Colonic mucosa (tissue), 4 donors: ENCODE data around the gene POFUT2. TPM values are rescaled to one million over a fixed set of nuclear protein-coding genes. Genes with fewer than 3 reads are reported as not detected.
A peak's percentile ranks its signal among the peaks of the same experiment; 100 is the strongest.

Experiments
- DNase-seq: peaks from one replicate; pipeline ENCODE4 v3.0.0-alpha.2; 2020
- H3K27ac ChIP-seq: fragments of 200-600 bp; one replicate; pipeline ENCODE4 v1.8.0; 2021
- H3K27me3 ChIP-seq: fragments of 200-600 bp; one replicate; pipeline ENCODE4 v1.8.0; 2021
- H3K36me3 ChIP-seq: fragments of 200-600 bp; one replicate; pipeline ENCODE4 v1.8.0; 2021
- H3K4me1 ChIP-seq: fragments of 200-600 bp; one replicate; pipeline ENCODE4 v1.8.0; 2021; ENCODE audit warnings: mild to moderate bottlenecking
- H3K4me3 ChIP-seq: fragments of 200-600 bp; one replicate; pipeline ENCODE4 v1.8.0; 2021
- H3K9ac ChIP-seq, 2 donors: one replicate each; pipeline ENCODE4 v1.7.0; 2013; ENCODE audit warnings: control low read depth in 2 of 2, low read depth in 2 of 2, low read length in 2 of 2
- H3K9me3 ChIP-seq: fragments of 200-600 bp; one replicate; pipeline ENCODE4 v1.8.0; 2021
- intact Hi-C: fragments of 100-400 bp; cut with DNase I; formaldehyde crosslinking; loops from one replicate; pipeline ENCODE4 v1.14.1; 2022
- total RNA-seq, 2 donors: library from RNA; stranded (reverse); fragmentation: NEBNext Ultra II Directional in 1 of 2; extraction: Animal tissue kit (Norgen Biotek cat#: 25700) in 1 of 2; gene quantifications; one replicate each; pipeline ENCODE4 v1.2.1, GENCODE V29; 2021
- TF ChIP-seq, protein P1 (sequence below): fragments of 200-600 bp; IDR thresholded peaks from one replicate; pipeline ENCODE4 v1.8.0; 2022; ENCODE audit warnings: antibody characterized with exemption, mild to moderate bottlenecking
- donor health status: healthy.
- donor health status: DM: no; HTN: no; CAD: no.
- donor health status: DM: no; HTN: no; CAD: no.

The POFUT2 gene
- total RNA-seq, 2 donors from 2014 or later: 23.8 to 31.6 TPM

DNA sequence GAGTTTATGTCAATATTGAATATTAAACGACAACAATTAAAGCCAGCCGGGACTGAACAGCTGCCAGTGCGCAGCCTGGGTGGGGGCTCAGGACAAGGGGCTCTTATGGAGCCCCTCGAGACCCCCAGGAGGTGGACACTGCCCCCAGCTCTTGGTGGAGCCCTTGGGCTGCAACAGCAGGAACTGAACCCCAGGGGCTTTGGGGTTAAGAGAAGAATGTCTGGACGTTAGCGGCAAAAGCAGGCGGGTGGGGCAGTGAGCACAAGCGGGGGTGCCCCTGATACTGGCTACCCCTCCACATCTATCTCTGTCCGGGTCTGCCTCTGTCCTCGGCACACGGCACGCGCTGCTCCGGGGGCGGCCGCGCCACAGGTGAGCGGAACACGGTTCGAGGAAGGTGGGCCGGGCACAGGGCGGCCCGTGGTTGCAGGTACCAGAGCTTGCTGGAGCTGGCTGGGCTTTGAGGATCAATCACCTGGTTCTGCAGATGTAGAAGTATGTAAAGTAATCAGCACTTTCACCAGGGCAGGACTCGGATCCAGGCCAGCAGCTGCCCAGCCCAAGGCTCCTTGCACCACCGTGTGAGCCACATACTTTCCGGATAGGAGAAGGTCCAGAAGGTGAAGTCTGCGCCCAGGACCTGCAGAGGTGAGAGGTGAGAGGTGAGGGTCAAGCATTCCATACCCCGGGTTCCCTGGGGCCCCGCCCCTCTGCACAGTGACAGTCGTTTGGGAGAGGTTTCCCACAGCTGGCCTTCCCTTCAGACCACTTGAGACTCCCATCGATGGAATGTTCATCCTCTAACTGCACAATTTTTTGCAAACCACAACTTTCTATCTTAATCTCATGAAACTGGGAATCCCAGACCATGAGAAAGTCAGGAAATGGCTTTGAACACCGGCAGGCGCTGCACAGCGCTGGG is 12.4 kb upstream of the POFUT2 start:
- Histone ChIP-seq H3K9ac (no peak overlapping the region), H3K27me3 (no peaks in the 10 kb centered on the region), H3K4me1 (no peaks in the 10 kb centered on the region), H3K4me3 (no peak overlapping the region), H3K27ac (peak overlapping the region; percentile 40), H3K9me3 (no peaks in the 10 kb centered on the region), H3K36me3 (no peaks in the 10 kb centered on the region)
- TF ChIP-seq, protein P1, sequence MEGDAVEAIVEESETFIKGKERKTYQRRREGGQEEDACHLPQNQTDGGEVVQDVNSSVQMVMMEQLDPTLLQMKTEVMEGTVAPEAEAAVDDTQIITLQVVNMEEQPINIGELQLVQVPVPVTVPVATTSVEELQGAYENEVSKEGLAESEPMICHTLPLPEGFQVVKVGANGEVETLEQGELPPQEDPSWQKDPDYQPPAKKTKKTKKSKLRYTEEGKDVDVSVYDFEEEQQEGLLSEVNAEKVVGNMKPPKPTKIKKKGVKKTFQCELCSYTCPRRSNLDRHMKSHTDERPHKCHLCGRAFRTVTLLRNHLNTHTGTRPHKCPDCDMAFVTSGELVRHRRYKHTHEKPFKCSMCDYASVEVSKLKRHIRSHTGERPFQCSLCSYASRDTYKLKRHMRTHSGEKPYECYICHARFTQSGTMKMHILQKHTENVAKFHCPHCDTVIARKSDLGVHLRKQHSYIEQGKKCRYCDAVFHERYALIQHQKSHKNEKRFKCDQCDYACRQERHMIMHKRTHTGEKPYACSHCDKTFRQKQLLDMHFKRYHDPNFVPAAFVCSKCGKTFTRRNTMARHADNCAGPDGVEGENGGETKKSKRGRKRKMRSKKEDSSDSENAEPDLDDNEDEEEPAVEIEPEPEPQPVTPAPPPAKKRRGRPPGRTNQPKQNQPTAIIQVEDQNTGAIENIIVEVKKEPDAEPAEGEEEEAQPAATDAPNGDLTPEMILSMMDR: no peak
- intact Hi-C loops: no loop called here
- no peak for DNase-seq

DNA sequence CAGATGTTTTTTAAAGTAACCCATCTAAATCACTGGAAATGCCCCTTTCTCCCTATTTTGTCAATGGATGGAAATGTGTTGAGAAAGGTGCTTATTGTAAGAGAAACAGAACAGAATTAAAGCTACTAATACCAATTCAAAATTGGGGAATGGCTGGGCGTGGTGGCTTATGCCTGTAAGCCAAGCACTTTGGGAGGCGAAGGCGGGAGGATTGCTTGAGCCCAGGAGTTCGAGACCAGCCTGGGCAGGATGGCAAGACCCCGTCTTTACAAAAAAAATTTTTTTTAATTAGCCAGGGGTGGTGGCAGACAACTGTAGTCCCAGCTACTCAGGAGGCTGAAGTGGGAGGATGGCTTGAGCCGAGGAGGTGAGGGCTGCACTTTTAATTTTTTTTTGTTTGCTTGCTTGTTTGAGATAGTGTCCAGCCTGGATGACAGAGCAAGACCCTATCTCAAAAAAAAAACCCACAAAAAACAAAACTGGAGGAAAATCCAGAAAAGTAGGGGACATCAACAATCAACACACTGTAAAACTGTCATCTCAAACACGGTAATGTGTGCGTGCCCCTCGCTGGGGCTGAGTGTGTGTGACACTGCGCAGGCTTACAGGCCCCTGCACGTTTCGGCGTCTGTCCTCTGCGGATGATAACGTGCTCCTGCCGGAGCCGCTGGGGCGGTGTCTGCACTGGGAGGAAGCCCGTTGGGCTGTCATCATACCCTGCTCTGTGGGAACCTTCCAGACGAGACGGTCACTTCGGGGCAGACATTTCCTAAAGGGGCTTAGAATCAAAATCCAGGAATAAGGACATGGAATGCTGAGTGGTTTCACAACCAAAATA is 11.6 kb upstream of the POFUT2 start:
- Histone ChIP-seq H3K9ac (no peak overlapping the region), H3K4me1 (no peaks in the 10 kb centered on the region), H3K9me3 (no peaks in the 10 kb centered on the region), H3K27ac (no peak overlapping the region), H3K36me3 (no peaks in the 10 kb centered on the region), H3K27me3 (no peaks in the 10 kb centered on the region), H3K4me3 (no peak overlapping the region)
- DNase-seq: no peak
- intact Hi-C loops: no loop called here
- TF ChIP-seq, protein P1: no peak

DNA sequence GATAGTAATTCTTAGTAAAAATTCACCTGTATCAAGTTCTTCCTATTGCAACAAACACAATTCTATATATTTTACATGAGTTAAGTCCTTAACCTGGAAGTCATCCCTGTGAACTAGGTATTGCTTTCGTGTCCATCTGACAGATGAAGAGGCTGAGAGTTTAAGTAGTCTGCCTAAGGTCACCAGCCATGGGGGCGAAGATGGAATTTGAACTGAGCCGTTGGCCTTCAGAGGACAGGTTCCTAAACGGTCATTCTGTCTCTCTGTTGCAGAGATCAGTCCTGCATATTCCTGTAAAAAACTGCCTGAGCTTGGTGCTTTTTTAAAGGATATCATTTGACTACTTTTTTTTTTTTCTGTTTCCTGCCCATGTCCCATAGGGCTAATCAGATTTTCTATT is 10.2 kb upstream of the POFUT2 start:
- H3K27me3 ChIP-seq: no peaks in the 10 kb centered on the region
- peaks cover 5% of the 10 kb centered on the region for H3K4me1 ChIP-seq
- intact Hi-C loops: no loop called here
- no peaks in the 10 kb centered on the region for H3K36me3 ChIP-seq
- TF ChIP-seq, protein P1: no peak
- H3K27ac ChIP-seq: no peak overlapping the region
- no peak for DNase-seq
- H3K9me3 ChIP-seq: no peaks in the 10 kb centered on the region
- no peak overlapping the region for H3K4me3 ChIP-seq
- H3K9ac ChIP-seq: no peak overlapping the region

DNA sequence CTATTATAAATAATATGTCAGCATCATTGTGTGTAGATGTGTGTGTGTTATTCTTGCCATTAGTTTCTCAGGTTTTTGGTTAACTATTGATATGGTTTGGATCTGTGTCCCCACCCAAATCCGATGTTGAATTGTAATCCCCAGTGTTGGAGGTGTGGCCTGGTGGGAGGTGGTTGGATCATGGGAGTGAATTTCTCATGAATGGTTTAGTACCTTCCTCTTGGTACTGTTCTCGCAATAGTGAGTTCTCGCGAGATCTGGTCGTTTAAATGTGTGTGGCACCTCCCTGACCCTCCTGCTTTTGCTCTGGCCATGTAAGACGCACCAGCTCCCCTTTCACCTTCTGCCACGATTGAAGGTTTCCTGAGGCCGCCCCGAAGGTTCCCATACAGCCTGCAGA is 9.6 kb upstream of the POFUT2 start:
- no peak for DNase-seq

DNA sequence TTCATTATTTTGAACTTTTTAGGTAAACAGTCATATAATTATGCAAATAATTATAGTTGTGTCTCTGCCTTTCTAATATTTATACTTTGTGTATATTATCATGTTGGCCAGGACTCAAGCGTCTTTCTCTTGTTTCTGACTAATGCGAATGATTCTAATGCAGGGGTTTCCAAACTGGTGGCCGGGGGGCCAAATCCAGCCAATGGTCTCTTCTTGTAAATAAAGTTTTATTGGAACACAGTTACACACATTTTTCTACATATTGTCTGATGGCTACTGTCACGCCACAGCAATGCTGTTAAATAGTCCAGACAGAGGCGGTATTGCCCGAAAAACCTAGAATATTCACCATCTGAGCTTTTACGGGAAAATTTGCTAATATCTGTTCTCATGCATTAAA is 8.9 kb upstream of the POFUT2 start:
- Histone ChIP-seq H3K27me3 (no peaks in the 10 kb centered on the region), H3K4me1 (peaks cover 15% of the 10 kb centered on the region), H3K27ac (peak overlapping the region; percentile 72), H3K9ac (no peak overlapping the region), H3K4me3 (no peak overlapping the region), H3K36me3 (no peaks in the 10 kb centered on the region), H3K9me3 (no peaks in the 10 kb centered on the region)
- no peak for DNase-seq
- intact Hi-C loops: no loop called here
- TF ChIP-seq, protein P1: no peak

More for the DNA sequence above, 9.6 kb upstream of the POFUT2 start:
- Histone ChIP-seq H3K9ac (no peak overlapping the region), H3K9me3 (no peaks in the 10 kb centered on the region), H3K27me3 (no peaks in the 10 kb centered on the region), H3K36me3 (no peaks in the 10 kb centered on the region), H3K4me3 (no peak overlapping the region), H3K4me1 (peaks cover 10% of the 10 kb centered on the region), H3K27ac (no peak overlapping the region)
- TF ChIP-seq, protein P1: no peak
- intact Hi-C loops: no loop called here
